Parathyroid adenoma (tissue), 2 donors: ENCODE data around the gene RHOG.

ENCODE experiments used
- H2AFZ ChIP-seq: fragments of 300-600 bp; sonication (generic); one replicate; pipeline ENCODE4 v1.7.0; 2017; ENCODE audit warnings: antibody characterized with exemption, mild to moderate bottlenecking
- H3K27ac ChIP-seq: fragments of 300-600 bp; sonication (generic); one replicate; pipeline ENCODE4 v1.7.0; 2017
- H3K27me3 ChIP-seq: fragments of 300-600 bp; sonication (generic); one replicate; pipeline ENCODE4 v1.7.0; 2017; ENCODE audit warnings: low read length; ENCODE audit not compliant: control insufficient read depth, insufficient read depth
- H3K36me3 ChIP-seq: fragments of 300-600 bp; sonication (generic); one replicate; pipeline ENCODE4 v1.7.0; 2017; ENCODE audit warnings: low read length; ENCODE audit not compliant: control insufficient read depth, insufficient read depth
- H3K4me1 ChIP-seq: fragments of 300-600 bp; sonication (generic); one replicate; pipeline ENCODE4 v1.7.0; 2017; ENCODE audit warnings: control low read depth
- H3K4me2 ChIP-seq: fragments of 300-600 bp; sonication (generic); one replicate; pipeline ENCODE4 v1.7.0; 2017; ENCODE audit warnings: low read length
- H3K4me3 ChIP-seq: fragments of 300-600 bp; sonication (generic); one replicate; pipeline ENCODE4 v1.7.0; 2017; ENCODE audit warnings: low read depth, low read length
- H3K79me2 ChIP-seq: fragments of 300-600 bp; sonication (generic); one replicate; pipeline ENCODE4 v1.7.0; 2017; ENCODE audit warnings: control low read depth
- H3K9ac ChIP-seq: fragments of 300-600 bp; sonication (generic); one replicate; pipeline ENCODE4 v1.7.0; 2017; ENCODE audit warnings: mild to moderate bottlenecking
- H3K9me3 ChIP-seq: fragments of 300-600 bp; sonication (generic); one replicate; pipeline ENCODE4 v1.7.0; 2017; ENCODE audit warnings: low read length; ENCODE audit not compliant: control insufficient read depth
- CTCF ChIP-seq: fragments of 300-600 bp; sonication (generic); IDR thresholded peaks from one replicate; pipeline ENCODE4 v1.7.0; 2017; ENCODE audit warnings: antibody characterized with exemption, mild to moderate bottlenecking
- donor health status: primary hyperparathyroidism.

Gene RHOG

GRCh38 chr11:3882655-3883054 lies 41.9 kb upstream of the RHOG start:
- TF ChIP-seq CTCF: no peak
- Histone ChIP-seq H3K27ac (no peak overlapping the region), H3K4me3 (no peak overlapping the region), H3K4me2 (no peak overlapping the region), H2AFZ (no peak overlapping the region), H3K79me2 (peaks cover 38% of the 10 kb centered on the region), H3K4me1 (peaks cover 6% of the 10 kb centered on the region), H3K9ac (no peak overlapping the region), H3K9me3 (no peaks in the 10 kb centered on the region), H3K36me3 (no peaks in the 10 kb centered on the region), H3K27me3 (no peaks in the 10 kb centered on the region)

GRCh38 chr11:3880724-3881123 lies 40.0 kb upstream of the RHOG start:
- no peaks in the 10 kb centered on the region for H3K36me3 ChIP-seq
- H3K27ac ChIP-seq: no peak overlapping the region
- H3K4me1 ChIP-seq: peaks cover 9% of the 10 kb centered on the region
- H3K27me3 ChIP-seq: no peaks in the 10 kb centered on the region
- peaks cover 25% of the 10 kb centered on the region for H3K79me2 ChIP-seq
- H3K4me2 ChIP-seq: no peak overlapping the region
- H3K9me3 ChIP-seq: no peaks in the 10 kb centered on the region
- no peak overlapping the region for H3K9ac ChIP-seq
- H2AFZ ChIP-seq: no peak overlapping the region
- no peak overlapping the region for H3K4me3 ChIP-seq
- no peak for TF ChIP-seq CTCF

- Histone ChIP-seq H3K4me1 (peaks cover 9% of the 10 kb centered on the region), H2AFZ (no peak overlapping the region), H3K79me2 (peaks cover 23% of the 10 kb centered on the region), H3K36me3 (no peaks in the 10 kb centered on the region), H3K4me3 (no peak overlapping the region), H3K9me3 (no peaks in the 10 kb centered on the region), H3K4me2 (no peak overlapping the region), H3K27me3 (no peaks in the 10 kb centered on the region), H3K27ac (no peak overlapping the region), H3K9ac (no peak overlapping the region)
- no peak for TF ChIP-seq CTCF
Measured at GRCh38 chr11:3879967-3880542, 39.3 kb upstream of the RHOG start.

- Histone ChIP-seq H3K36me3 (no peaks in the 10 kb centered on the region), H3K27me3 (no peaks in the 10 kb centered on the region), H3K9me3 (no peaks in the 10 kb centered on the region), H3K4me3 (no peak overlapping the region), H2AFZ (no peak overlapping the region), H3K4me2 (no peak overlapping the region), H3K4me1 (peaks cover 9% of the 10 kb centered on the region), H3K9ac (no peak overlapping the region), H3K27ac (no peak overlapping the region), H3K79me2 (peaks cover 19% of the 10 kb centered on the region)
- no peak for TF ChIP-seq CTCF
Measured at GRCh38 chr11:3879216-3879966, 38.6 kb upstream of the RHOG start.

GRCh38 chr11:3878258-3878584 lies 37.5 kb upstream of the RHOG start:
- H3K36me3 ChIP-seq: no peaks in the 10 kb centered on the region
- peaks cover 9% of the 10 kb centered on the region for H3K79me2 ChIP-seq
- H3K9me3 ChIP-seq: no peaks in the 10 kb centered on the region
- no peak overlapping the region for H3K4me2 ChIP-seq
- H3K9ac ChIP-seq: no peak overlapping the region
- peaks cover 9% of the 10 kb centered on the region for H3K4me1 ChIP-seq
- H3K27ac ChIP-seq: no peak overlapping the region
- H3K27me3 ChIP-seq: no peaks in the 10 kb centered on the region
- no peak overlapping the region for H2AFZ ChIP-seq
- TF ChIP-seq CTCF: no peak
- no peak overlapping the region for H3K4me3 ChIP-seq
